Endothelial cell of umbilical vein (primary cell): ENCODE results near the gene MRPL34. TPM values are rescaled to one million over a fixed set of nuclear protein-coding genes. Genes with fewer than 3 reads are reported as not detected.
A peak's percentile ranks its signal among the peaks of the same experiment; 100 is the strongest.

Source experiments
- BruUV-seq: library from RNA; stranded (reverse); fragments of 400-500 nt; replicated peaks from 2 replicates; lab custom pipeline; 2021; lab: Mats Ljungman, UMichigan
- CTCF ChIA-PET: fragments of 300-600, 350-600 bp; sonication (Branson Sonifier 250); formaldehyde crosslinking; loops from one replicate; lab custom pipeline; 2021; ENCODE audit warnings: antibody characterized with exemption, inconsistent platforms; lab: Charles Lee
- POLR2A ChIA-PET: fragments of 300-600, 350-600 bp; sonication (Branson Sonifier 250); formaldehyde crosslinking; loops from one replicate; lab custom pipeline; 2021; ENCODE audit warnings: antibody characterized with exemption, inconsistent platforms; lab: Charles Lee
- DNase-seq: peaks from one replicate; pipeline ENCODE4 v3.0.0-alpha.2; 2011; ENCODE audit warnings: low read depth, low spot score
- FAIRE-seq: peaks from 2 replicates; lab custom pipeline; 2011; peaks lifted over from hg19 to GRCh38; lab: Jason Lieb, UNC
- H2AFZ ChIP-seq: 2 replicates; pipeline ENCODE4 v1.6.0; 2012; ENCODE audit warnings: low read depth, low read length, control low read depth, inconsistent platforms
- H3K27ac ChIP-seq: 2 replicates; pipeline ENCODE4 v1.5.1; 2011; ENCODE audit warnings: low read depth, mild to moderate bottlenecking, control low read depth, low read length, moderate library complexity; ENCODE audit not compliant: insufficient read depth
- H3K27me3 ChIP-seq, 2 experiments: 2 replicates each; pipeline versions ENCODE4 v1.6.0 to v1.6.1; 2011; ENCODE audit warnings: low read length in 2 of 2, mixed read lengths in 1 of 2; ENCODE audit not compliant: control insufficient read depth in 2 of 2, insufficient read depth in 2 of 2
- H3K36me3 ChIP-seq, 2 experiments: 2 replicates in 1 of 2; 3 replicates in 1 of 2; pipeline ENCODE4 v1.5.1; 2011; ENCODE audit warnings: low read length in 2 of 2, mild to moderate bottlenecking in 1 of 2, moderate library complexity in 1 of 2; ENCODE audit not compliant: control insufficient read depth in 2 of 2, insufficient read depth in 2 of 2; ENCODE audit errors: extremely low read depth in 1 of 2
- H3K4me1 ChIP-seq: 3 replicates; pipeline ENCODE4 v1.5.1; 2011; ENCODE audit warnings: mild to moderate bottlenecking, low read length; ENCODE audit not compliant: control insufficient read depth, insufficient read depth; ENCODE audit errors: extremely low read depth
- H3K4me2 ChIP-seq: 2 replicates; pipeline ENCODE4 v1.6.1; 2011; ENCODE audit warnings: low read length, control low read depth, mixed read lengths; ENCODE audit not compliant: insufficient read depth
- H3K4me3 ChIP-seq, 3 experiments: fragments of 200-600 bp in 1 of 3; sonication (generic), shearing (Covaris generic) in 1 of 3; replicated peaks in 1 of 3; 2 replicates each; pipeline ENCODE4 v1.5.1; 2011 to 2016; ENCODE audit warnings: control low read depth in 3 of 3, low read length in 3 of 3, mild to moderate bottlenecking in 2 of 3, inconsistent platforms in 1 of 3, low read depth in 1 of 3, moderate library complexity in 1 of 3; ENCODE audit not compliant: insufficient read depth in 1 of 3
- H3K79me2 ChIP-seq: 2 replicates; pipeline ENCODE4 v1.6.0; 2012; ENCODE audit warnings: low read length, inconsistent platforms; ENCODE audit not compliant: control insufficient read depth, insufficient read depth
- H3K9ac ChIP-seq: replicated peaks from 2 replicates; pipeline ENCODE3; 2011; ENCODE audit warnings: low read length, control low read depth; ENCODE audit not compliant: insufficient read depth; ENCODE audit errors: extremely low read depth
- H3K9me1 ChIP-seq: replicated peaks from 3 replicates; pipeline ENCODE4 v1.6.0; 2011; ENCODE audit warnings: mild to moderate bottlenecking, low read length; ENCODE audit not compliant: control insufficient read depth, insufficient read depth; ENCODE audit errors: extremely low read depth
- H3K9me3 ChIP-seq: replicated peaks from 2 replicates; pipeline ENCODE4 v1.5.1; 2012; ENCODE audit warnings: low read length, inconsistent platforms; ENCODE audit not compliant: control insufficient read depth, insufficient read depth
- H4K20me1 ChIP-seq: replicated peaks from 2 replicates; pipeline ENCODE3; 2011; ENCODE audit warnings: mild to moderate bottlenecking, low read length; ENCODE audit not compliant: control insufficient read depth, insufficient read depth; ENCODE audit errors: extremely low read depth
- EZH2 ChIP-seq: IDR thresholded peaks from 2 replicates; pipeline ENCODE4 v1.6.1; 2012; ENCODE audit warnings: borderline replicate concordance, low read depth, mild to moderate bottlenecking, moderate library complexity, low read length, inconsistent platforms; ENCODE audit not compliant: severe bottlenecking
- FOS ChIP-seq: IDR thresholded peaks from 2 replicates; pipeline ENCODE4 v1.6.1; 2011; ENCODE audit warnings: mild to moderate bottlenecking, low read length, moderate library complexity, borderline replicate concordance; ENCODE audit not compliant: insufficient read depth
- GATA2 ChIP-seq: IDR thresholded peaks from 2 replicates; pipeline ENCODE4 v1.7.0; 2011; ENCODE audit warnings: low read depth, mild to moderate bottlenecking, moderate library complexity, mixed read lengths, low read length; ENCODE audit not compliant: insufficient read length, insufficient read depth
- JUN ChIP-seq: IDR thresholded peaks from 2 replicates; pipeline ENCODE4 v1.6.1; 2011; ENCODE audit warnings: borderline replicate concordance, low read depth; ENCODE audit not compliant: insufficient read length, insufficient read depth
- MAX ChIP-seq: IDR thresholded peaks from 2 replicates; pipeline ENCODE4 v1.6.1; 2011; ENCODE audit not compliant: insufficient read depth, insufficient read length
- MYC ChIP-seq: IDR thresholded peaks from one replicate; pipeline ENCODE4 v1.6.1; 2011; ENCODE audit warnings: mild to moderate bottlenecking, low read depth, low read length
- dilution Hi-C: fragments of 300-500 bp; cut with MboI; formaldehyde crosslinking; loops from one replicate; pipeline ENCODE4 v1.15.0; 2019; ENCODE audit warnings: low sequenced_read_pairs; ENCODE audit not compliant: extremely low pct_ligation_motif_present
- intact Hi-C: fragments of 100-400 bp; cut with micrococcal nuclease; formaldehyde crosslinking; loops from one replicate; pipeline ENCODE4 v1.10.0; 2022
- polyA plus RNA-seq, 4 experiments: library from polyadenylated mRNA; depleted of rRNA in 3 of 4; stranded (reverse) in 3 of 4; unstranded in 1 of 4; fragments of >200 nt; gene quantifications; 2 replicates each; pipeline versions ENCODE4 v1.2.1 to v1.2.3, GENCODE V29; 2011 to 2012; ENCODE audit warnings: missing spikeins in 1 of 4
- total RNA-seq: library from RNA; stranded (reverse); gene quantifications from 2 replicates; pipeline ENCODE4 v1.2.3, GENCODE V29; 2021

MRPL34 gene
- total and polyA plus RNA-seq, 2 donors (not counting 3 experiments of a cell fraction or from before 2014, with no cell fraction given), result 45.5 to 55.7 TPM

GRCh38 chr19:17328517-17329365, 23.1 kb downstream of the MRPL34 start:
- intact Hi-C loops, result no loop called here
- no TSS peak for BruUV-seq
- Histone ChIP-seq H3K9me3 (no peaks in the 10 kb centered on the region), H3K4me3 (peak overlapping the region; percentile 15 to 24 (median 18)), H3K4me1 (peaks cover 10% of the 10 kb centered on the region), H3K79me2 (no peaks in the 10 kb centered on the region), H3K4me2 (peak overlapping the region; percentile 44), H3K9ac (no peak overlapping the region), H3K36me3 (no peaks in the 10 kb centered on the region), H3K9me1 (no peaks in the 10 kb centered on the region), H3K27ac (no peak overlapping the region), H3K27me3 (peaks cover 4 to 19% of the 10 kb centered on the region in 2 experiments), H2AFZ (peak overlapping the region; percentile 47), H4K20me1 (no peaks in the 10 kb centered on the region)
- FAIRE-seq (no peak), DNase-seq (no peak)
- TF ChIP-seq EZH2 (peak; percentile 59), MAX (no peak), JUN (no peak)
- ChIA-PET CTCF (interaction anchor here (0.5 to 2.5 kb wide), 6 partner anchors 20 to 109 kb away, joined by 3 to 16 read pairs (median 3); partner anchors contain the start of genes DDA1 and MRPL34), POLR2A (interaction anchor here (0.6 kb wide), 1 partner anchor 20 kb away, joined by 9 read pairs; the partner anchor contains the start of gene DDA1)
- dilution Hi-C loops, result no loop called here

DNA sequence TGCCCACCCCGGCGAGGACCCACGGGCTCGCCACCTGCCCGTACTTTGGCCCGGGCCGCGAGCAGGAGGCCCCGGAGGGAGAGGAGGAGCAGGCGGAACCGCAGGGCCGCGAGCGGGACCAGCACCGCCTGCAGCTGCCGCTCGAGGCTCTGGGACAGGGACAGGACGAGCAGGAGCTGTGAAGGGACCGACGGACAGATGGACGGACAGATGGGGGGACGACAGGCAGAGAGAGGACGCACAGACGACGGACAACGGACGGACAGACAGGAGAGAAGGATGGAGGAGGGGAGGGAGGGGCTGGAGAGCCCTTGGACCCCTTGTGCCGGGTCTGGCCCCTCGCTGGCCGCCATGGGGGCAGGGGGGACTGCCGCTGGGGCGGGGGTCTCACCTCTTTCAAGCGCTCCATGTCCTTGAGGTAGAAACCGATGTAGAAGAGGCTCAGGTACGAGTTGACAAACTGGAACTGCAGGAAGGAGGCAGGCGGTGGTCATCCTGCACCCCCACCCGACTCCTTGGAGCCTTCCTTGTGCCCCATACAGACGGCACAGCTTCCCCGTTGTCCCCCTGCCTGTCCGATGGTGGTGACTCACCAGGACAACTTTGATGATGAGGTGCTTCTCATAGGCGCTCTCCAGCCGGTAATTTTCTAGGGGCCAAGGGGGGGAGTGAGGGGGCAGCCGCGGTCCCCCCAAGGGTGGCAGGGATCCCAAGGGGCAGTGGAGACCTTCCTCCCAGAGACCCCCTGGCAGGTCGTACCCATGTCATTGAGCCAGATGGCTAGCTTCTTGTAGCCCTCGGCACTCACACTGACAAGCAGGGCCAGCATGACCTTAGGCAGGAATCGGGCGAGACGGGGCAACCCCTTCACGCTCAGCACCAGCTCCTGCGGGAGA, 23.9 kb downstream of the MRPL34 start:
- ChIA-PET POLR2A (no interaction called here), CTCF (interaction anchor here (1.3 kb wide), 1 partner anchor 24 kb away, joined by 4 read pairs; the partner anchor contains the start of gene MRPL34)
- BruUV-seq, result no TSS peak
- dilution Hi-C loops, result no loop called here
- H3K9ac ChIP-seq, result no peak overlapping the region
- H2AFZ ChIP-seq, result no peak overlapping the region
- H3K4me3 ChIP-seq, result no peak overlapping the region
- DNase-seq (no peak), FAIRE-seq (no peak)
- H3K36me3 ChIP-seq, result no peaks in the 10 kb centered on the region
- H3K27ac ChIP-seq, result no peak overlapping the region
- intact Hi-C loops, result no loop called here
- H3K4me1 ChIP-seq, result peaks cover 10% of the 10 kb centered on the region
- H3K9me1 ChIP-seq, result no peaks in the 10 kb centered on the region
- no peak overlapping the region for H3K4me2 ChIP-seq
- TF ChIP-seq FOS, result no peak
- no peak for TF ChIP-seq GATA2
- no peak for TF ChIP-seq MYC
- no peak for TF ChIP-seq EZH2
- no peaks in the 10 kb centered on the region for H3K9me3 ChIP-seq
- peaks cover 4 to 19% of the 10 kb centered on the region in 2 experiments for H3K27me3 ChIP-seq
- no peaks in the 10 kb centered on the region for H3K79me2 ChIP-seq
- no peaks in the 10 kb centered on the region for H4K20me1 ChIP-seq
